GM15510 (cell line): ENCODE data around the gene FAM193A.

Experiments used
- POLR2A ChIP-seq: IDR thresholded peaks from 3 replicates; pipeline ENCODE4 v1.6.1; 2011; ENCODE audit warnings: borderline replicate concordance; ENCODE audit not compliant: insufficient read length; ENCODE audit errors: extremely low read depth

FAM193A gene, protein sequence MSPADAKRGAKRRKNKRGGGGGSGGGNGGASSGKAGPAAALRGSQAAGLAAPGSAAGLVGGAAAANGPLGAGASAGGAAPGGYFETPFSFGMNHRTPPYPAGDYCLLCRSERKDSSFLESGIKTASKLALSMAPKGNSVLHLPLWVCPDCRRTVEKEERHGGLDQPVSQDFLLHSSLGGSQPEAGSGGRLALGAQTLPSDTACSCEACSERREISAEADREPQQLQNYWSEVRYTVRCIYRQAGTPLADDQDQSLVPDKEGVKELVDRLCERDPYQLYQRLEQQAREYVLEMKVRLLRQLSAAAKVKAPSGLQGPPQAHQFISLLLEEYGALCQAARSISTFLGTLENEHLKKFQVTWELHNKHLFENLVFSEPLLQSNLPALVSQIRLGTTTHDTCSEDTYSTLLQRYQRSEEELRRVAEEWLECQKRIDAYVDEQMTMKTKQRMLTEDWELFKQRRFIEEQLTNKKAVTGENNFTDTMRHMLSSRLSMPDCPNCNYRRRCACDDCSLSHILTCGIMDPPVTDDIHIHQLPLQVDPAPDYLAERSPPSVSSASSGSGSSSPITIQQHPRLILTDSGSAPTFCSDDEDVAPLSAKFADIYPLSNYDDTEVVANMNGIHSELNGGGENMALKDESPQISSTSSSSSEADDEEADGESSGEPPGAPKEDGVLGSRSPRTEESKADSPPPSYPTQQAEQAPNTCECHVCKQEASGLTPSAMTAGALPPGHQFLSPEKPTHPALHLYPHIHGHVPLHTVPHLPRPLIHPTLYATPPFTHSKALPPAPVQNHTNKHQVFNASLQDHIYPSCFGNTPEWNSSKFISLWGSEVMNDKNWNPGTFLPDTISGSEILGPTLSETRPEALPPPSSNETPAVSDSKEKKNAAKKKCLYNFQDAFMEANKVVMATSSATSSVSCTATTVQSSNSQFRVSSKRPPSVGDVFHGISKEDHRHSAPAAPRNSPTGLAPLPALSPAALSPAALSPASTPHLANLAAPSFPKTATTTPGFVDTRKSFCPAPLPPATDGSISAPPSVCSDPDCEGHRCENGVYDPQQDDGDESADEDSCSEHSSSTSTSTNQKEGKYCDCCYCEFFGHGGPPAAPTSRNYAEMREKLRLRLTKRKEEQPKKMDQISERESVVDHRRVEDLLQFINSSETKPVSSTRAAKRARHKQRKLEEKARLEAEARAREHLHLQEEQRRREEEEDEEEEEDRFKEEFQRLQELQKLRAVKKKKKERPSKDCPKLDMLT (N-terminal part only)

GRCh38 chr4:2536193-2537010 is at the start of gene FAM193A:
Gene FAM193A (plus strand): TSS chr4:2536647. CDS start chr4:2536916, 269 bp downstream.
- peak; percentile 56 for TF ChIP-seq POLR2A

DNA sequence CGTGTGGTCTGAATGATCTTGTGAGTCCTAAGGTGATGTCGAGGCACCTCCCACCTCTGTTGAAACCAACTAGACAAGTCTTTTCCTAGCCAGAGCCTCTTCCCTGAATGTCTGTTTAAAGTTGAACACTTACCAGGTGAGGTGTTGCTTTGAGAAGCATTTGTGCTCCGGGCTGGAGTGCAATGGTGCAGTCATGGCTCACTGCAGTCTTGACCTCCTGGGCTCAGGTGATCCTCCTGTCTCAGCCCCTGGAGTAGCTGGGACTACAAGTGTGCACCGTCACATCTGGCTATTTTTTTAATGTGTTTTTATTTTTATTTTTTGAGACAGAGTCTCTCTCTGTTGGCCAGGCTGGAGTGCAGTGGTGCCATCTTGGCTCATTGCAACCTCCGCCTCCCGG is 49.5 kb upstream of the FAM193A start:
- no peak for TF ChIP-seq POLR2A

GRCh38 chr4:2487632-2488031 is 48.8 kb upstream of the FAM193A start:
- TF ChIP-seq POLR2A, result no peak

- TF ChIP-seq POLR2A, result no peak
Observed at GRCh38 chr4:2489081-2489805, 47.2 kb upstream of the FAM193A start.

DNA sequence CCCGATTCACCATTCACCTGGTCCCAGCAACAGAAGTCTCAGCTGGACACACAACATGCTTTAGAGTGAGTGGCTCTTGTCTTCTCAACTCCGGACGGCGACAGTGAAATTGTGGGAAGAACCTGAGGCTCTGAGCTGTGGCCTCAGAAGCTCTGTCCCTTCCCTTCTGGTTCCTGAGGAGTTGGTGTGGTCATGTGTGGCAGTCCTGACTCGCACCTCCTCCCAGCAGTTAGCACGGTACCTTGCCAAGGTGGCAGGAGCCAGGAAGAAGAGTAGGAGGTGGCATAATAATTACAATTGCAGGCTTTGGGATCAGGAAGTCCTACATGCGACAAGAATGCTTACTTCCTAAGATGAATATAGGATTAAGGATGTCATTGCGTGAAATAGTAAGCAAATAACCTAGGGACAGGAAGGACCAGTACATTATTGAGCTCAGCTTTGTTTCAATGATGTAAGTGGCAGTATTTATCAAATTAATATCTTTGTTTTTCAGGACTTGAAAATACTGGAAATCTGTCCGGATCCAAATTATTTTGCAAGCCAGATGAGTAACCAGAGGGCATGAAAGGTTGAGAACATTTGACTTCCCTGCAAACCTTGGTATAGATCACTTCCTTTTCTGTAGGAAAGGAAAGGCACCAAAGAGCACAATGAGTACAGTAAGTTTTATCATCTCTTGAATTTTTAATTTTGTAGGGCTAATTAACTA is 46.5 kb upstream of the FAM193A start:
- TF ChIP-seq POLR2A, result no peak

- no peak for TF ChIP-seq POLR2A
Observed at GRCh38 chr4:2492970-2493369, 43.5 kb upstream of the FAM193A start.

- TF ChIP-seq POLR2A, result no peak
Observed at GRCh38 chr4:2494992-2495391, 41.5 kb upstream of the FAM193A start.

GRCh38 chr4:2497324-2497723 is 39.1 kb upstream of the FAM193A start:
- TF ChIP-seq POLR2A, result no peak

GRCh38 chr4:2497931-2498330 is 38.5 kb upstream of the FAM193A start:
- TF ChIP-seq POLR2A, result no peak

DNA sequence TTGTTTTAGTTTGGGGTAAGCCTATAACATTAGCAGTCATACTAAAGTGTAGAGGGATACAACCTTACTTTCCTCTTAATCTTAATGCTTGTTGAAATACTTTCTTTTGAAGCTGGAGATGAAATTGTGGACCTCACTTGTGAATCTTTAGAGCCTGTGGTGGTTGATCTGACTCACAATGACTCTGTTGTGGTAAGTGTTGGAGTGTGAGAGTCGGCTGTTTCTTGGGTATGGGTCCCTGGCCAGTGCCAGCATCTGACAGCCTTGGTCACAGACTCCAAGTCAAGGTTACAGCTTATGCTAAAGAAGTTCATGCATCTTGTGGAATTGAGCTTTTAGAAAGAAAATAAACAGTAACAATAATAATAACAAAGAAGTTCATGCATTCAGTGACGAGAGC is 35.9 kb upstream of the FAM193A start:
- TF ChIP-seq POLR2A, result no peak

DNA sequence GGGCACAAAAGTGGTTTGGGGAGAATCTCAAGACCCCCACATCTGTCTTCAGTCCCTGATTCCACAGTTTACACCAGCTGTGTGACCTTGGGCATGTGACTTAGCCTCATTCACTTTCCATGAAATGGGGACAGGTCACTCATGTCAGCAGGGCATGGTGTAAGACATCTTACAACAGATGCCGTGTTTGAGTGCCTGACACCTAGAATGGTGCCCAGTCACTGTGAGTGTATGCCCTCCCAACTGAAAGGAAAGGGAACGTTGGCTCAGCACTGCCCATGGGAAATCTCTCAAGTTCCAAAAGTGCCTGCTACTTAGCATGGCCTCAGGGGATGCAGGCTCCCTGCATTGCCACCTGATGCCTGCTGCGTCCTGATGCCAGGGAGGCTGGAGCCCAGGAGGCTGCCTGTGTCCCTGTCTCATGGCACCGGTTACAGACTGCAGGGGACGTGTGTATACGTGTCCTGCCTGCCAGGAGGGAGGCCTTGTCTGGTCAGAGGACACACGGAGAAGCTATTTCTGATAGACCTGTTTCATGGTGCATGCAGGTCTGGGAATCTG is 35.3 kb upstream of the FAM193A start:
- no peak for TF ChIP-seq POLR2A

DNA sequence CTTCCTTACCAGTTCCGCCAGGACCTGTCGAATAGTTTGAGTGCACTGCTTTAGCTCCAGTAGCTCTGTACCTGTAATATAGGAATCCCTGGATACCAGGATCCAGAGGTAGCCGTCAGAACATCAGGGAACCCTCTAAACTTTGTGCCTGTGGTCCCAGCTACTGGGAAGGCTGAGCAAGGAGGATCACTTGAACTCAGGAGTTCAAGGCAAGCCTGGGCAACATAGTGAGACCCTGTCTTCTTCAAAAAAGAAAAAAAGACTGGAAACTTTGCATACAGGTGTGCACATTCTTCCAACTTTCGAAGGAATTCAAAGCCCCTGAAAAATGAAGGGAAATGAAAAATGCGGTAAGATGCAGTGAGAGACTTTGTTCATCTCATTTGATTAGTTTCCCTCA is 32.6 kb upstream of the FAM193A start:
- no peak for TF ChIP-seq POLR2A
